AG08396 (cell line): ENCODE results near the gene ITGAE.
A peak's percentile ranks its signal among the peaks of the same experiment; 100 is the strongest.
"Not testable (repeated sequence)": the region's sequence is repeated elsewhere in the genome, so short reads cannot be mapped to it uniquely, and the experiment has no call there.

Source experiments
- DNase-seq: peaks from one replicate; pipeline ENCODE4 v3.0.0; 2012; ENCODE audit warnings: low spot score, mixed read lengths

Gene ITGAE

DNA sequence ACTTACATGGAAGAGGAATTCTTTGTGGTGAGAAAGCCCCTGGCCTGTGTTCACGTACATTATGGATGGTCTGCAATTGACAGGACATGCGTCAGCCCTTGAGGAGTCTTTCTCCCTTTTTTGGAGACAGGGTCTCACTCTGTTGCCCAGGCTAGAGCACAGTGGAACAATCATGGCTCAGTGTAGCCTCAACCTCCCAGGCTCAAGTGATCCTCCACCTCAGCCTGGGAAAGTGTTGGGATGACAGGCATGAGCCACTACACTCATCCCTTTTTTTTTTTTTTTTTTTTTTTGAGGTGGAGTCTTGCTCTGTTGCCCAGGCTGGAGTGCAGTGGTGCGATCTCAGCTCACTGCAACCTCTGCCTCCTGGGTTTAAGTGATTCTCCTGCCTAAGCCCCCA is 72.9 kb downstream of the ITGAE start:
- DNase-seq, result not testable (repeated sequence)

GRCh38 chr17:3727041-3727440 is 73.9 kb downstream of the ITGAE start:
- no peak for DNase-seq

DNA sequence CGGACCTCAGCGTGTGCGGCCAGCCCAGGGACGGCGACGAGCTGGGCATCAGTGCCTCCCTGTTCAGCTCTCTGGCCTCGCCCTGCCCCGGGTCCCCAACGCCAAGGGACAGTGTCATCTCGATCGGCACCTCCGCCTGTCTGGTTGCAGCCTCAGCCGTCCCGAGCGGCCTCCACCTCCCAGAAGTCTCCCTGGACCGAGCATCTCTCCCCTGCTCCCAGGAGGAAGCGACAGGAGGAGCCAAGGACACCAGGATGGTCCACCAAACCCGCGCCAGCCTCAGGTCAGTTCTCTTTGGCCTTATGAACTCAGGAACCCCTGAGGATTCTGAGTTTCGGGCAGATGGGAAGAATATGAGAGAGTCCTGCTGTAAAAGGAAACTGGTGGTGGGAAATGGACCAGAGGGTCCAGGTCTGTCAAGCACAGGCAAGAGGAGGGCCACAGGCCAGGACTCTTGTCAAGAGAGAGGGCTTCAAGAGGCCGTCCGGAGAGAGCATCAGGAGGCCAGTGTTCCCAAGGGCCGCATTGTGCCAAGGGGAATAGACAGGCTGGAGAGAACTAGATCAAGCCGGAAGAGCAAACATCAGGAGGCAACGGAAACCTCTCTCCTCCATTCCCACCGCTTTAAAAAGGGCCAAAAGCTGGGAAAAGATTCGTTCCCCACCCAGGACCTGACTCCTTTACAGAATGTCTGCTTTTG is 76.5 kb downstream of the ITGAE start:
- peak; percentile 27 for DNase-seq

GRCh38 chr17:3723556-3724377 is 77.2 kb downstream of the ITGAE start, which contains the start of gene HASPIN:
Gene HASPIN (plus strand): TSS chr17:3723903. CDS start chr17:3723936, 33 bp downstream.
- peak; percentile 100 for DNase-seq

- DNase-seq, result peak; percentile 21
Measured at GRCh38 chr17:3723188-3723555, 77.8 kb downstream of the ITGAE start.

- no peak for DNase-seq
Measured at GRCh38 chr17:3722716-3723115, 78.3 kb downstream of the ITGAE start.

DNA sequence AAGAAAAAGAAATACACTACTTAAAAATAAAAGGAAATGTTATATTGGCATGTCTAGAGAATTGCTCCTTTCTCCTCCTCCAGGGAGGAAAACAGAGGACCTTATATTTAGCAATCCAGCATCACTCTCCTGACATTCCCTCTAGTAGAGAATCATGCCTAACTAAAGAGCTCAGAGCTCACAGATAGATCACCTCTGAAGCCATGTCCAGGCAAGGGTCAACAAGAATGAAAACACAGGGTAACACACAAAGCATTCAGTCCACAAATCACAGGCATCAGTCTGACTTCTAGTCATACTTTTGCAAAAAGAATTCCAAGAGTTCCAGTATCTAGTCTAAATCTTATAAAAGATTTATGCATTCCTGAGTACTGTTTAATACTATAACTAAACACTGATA is 81.7 kb downstream of the ITGAE start:
- no peak for DNase-seq

DNA sequence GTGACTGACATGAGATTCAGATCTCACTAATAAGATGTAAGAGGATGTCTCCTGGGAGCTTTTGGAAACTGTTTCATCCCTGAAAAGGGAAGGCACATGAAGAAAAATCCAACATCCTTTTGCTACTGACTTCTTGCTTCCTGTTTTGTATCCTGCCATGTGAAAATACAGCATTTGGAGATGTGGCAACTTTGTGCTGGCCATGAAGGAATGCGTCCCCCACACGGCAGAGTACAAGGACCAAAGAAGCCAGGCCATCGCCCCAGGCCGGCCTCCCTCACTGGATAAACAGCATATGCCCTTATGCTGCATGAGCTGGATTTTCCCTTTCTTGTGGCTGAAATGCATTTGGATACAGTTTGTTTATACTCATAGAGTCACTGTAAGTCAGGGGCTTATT is 82.8 kb downstream of the ITGAE start:
- no peak for DNase-seq

GRCh38 chr17:3715296-3715695 is 85.7 kb downstream of the ITGAE start:
- DNase-seq, result no peak

DNA sequence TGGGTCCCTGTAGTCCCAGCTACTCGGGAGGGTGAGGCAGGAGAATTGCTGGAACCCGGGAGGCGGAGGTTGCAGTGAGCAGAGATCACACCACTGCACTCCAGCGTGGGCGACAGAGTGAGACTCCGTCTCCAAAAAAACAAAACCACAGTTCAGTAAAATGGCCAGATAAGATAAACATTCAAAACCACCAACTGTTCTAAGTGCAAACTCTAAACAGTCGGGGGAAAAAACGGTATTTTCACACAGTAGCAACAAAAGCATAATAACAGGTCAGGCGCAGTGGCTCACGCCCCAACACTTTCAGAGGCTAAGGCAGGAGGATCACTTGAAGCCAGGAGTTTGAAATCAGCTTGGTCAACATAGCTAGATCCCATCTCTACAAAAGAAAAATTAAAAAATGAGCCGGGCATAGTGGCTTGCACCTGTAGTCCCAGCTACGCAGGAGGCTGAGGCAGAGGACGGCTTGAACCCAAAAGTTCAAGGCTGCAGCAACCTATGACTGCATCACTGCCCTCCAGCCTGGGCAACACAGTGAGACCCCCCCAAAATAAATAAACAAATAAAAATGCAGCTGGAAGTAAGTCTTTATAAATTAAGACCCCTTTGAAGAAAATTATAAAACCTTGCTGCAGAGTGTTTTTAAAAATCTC is 88.1 kb downstream of the ITGAE start:
- DNase-seq, result no peak

DNA sequence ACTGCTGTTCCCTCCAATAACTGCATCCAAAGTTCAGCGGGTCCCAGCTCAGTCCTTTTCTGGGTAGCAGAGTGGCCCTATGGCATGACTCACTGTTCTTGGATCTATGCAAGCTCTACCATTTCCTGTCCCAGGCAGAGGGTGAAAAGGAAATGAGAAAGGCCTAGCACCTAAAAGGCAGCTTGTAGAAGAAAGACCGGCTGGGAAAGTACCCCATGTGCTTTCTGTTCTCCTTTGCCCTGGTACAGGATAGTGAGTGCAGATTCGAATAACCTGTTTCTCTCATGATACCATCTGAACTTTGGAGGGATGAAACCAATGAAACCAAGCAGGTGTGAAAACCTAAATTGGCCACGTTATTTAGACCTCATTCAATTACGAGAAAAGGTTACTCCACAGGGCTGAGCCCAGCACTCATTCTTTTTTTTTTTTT is 90.0 kb downstream of the ITGAE start:
- no peak for DNase-seq

DNA sequence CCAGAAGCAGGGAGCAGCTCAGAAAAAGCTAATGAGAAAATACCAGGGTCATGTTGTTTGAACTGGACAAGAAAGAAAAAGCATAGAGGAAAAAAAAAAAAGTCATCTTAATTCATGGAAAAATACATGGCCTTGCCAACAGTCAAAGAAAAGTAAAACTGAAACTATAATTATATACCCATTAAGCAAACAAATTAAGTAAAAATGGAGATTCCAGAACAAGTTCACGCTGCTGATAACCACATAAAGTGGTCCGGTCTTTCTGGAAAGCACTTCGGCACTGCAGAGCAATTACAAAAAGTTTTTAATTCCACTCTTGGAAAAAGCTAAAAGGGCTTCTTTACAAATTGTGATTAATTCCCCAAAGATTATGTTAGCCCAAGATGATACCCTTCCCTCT is 92.6 kb downstream of the ITGAE start:
- DNase-seq, result no peak

- DNase-seq, result not testable (repeated sequence)
Measured at GRCh38 chr17:3705718-3705984, 95.3 kb downstream of the ITGAE start.

- DNase-seq, result no peak
Measured at GRCh38 chr17:3704931-3705717, 95.9 kb downstream of the ITGAE start.

- not testable (repeated sequence) for DNase-seq
Measured at GRCh38 chr17:3702041-3702539, 98.9 kb downstream of the ITGAE start.

GRCh38 chr17:3699951-3700350 is 101.0 kb downstream of the ITGAE start:
- no peak for DNase-seq

GRCh38 chr17:3698139-3698538 is 102.8 kb downstream of the ITGAE start:
- no peak for DNase-seq

DNA sequence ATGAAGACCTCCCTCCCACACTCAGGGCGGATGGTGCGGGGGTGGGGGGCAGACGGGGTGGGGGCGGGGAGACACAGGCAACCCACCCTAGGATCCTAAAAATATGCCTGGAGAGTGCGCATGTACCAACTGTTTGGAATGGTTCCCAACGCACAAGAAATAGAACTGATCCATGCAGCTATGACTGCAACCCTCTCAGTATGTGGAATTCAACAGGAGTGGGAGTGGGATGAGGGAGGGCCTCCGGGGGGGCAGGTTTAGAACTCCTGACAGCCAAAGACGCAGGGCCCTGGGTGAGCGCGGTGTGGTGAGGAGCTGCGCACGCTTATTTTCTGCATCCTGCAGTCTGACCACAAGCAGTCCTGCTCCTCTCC is 103.9 kb downstream of the ITGAE start:
- no peak for DNase-seq

DNA sequence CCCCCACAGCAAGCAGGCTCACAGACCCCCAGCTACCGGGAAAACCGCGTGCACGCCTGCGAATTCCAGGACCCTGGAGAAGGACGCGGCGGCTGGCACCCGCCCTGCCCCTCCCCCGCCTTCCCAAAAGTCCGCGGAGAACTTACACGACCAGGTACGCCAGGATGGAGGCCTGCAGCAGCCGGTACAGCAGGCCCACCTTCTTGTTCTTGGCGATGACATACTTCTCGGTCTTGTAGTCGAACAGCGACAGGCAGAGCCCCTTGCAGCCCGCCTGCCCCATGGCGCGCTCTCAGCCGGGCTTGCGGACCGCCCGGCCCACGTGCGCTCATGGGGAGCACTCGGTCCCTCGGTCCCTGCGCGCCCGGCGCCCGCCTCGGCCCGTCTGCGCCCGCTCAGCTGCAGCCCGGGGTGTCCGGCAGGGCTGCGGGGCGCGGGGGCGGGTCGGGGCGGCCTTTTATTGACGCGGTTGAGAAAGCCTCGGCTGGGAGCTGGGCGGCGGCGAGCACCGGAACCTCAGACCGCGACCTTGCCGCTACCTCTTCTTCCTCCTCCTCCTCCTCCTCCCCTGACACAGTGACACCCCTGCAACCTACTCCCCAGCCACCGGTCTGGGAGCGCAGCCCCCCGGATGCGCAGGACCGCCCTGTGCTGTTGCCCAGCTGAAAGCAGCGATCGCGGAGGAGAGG is 105.1 kb downstream of the ITGAE start, which contains the start of gene P2RX5:
P2RX5 (minus strand) TSS at position 433 of the 689 bp plus-strand sequence; CDS start at position 283, 150 bp downstream.
- no peak for DNase-seq

GRCh38 chr17:3695129-3695722 is 105.8 kb downstream of the ITGAE start:
- peak; percentile 65 for DNase-seq

- DNase-seq, result no peak
Measured at GRCh38 chr17:3693829-3694231, 107.2 kb downstream of the ITGAE start.
